Dendritic cell treated with granulocyte-macrophage colony-stimulating factor and Interleukin-4, amounts not matched to agents 40 ng/mL and 50 ng/mL, for 4 days (primary cell): ENCODE data around the gene KRTAP4-7.
"Not testable (repeated sequence)": the region's sequence is repeated elsewhere in the genome, so short reads cannot be mapped to it uniquely, and the experiment has no call there.

Experiments
- H3K27ac Mint-ChIP-seq: one replicate; pipeline ENCODE4 v1.8.0; 2022; ENCODE audit warnings: mild to moderate bottlenecking, mixed read lengths
- H3K27me3 Mint-ChIP-seq: one replicate; pipeline ENCODE4 v1.8.0; 2022; ENCODE audit warnings: mild to moderate bottlenecking, mixed read lengths
- H3K36me3 Mint-ChIP-seq: one replicate; pipeline ENCODE4 v1.8.0; 2022; ENCODE audit warnings: low read depth, mixed read lengths
- H3K4me1 Mint-ChIP-seq: one replicate; pipeline ENCODE4 v1.8.0; 2022; ENCODE audit warnings: low read depth, mixed read lengths
- H3K4me3 Mint-ChIP-seq: one replicate; pipeline ENCODE4 v1.8.0; 2022; ENCODE audit warnings: mild to moderate bottlenecking, moderate library complexity, mixed read lengths
- H3K9me3 Mint-ChIP-seq: one replicate; pipeline ENCODE4 v1.8.0; 2022; ENCODE audit warnings: mixed read lengths
- intact Hi-C: fragments of 100-400 bp; cut with micrococcal nuclease; formaldehyde crosslinking; loops from one replicate; pipeline ENCODE4 v1.15.0; 2022

Gene KRTAP4-7

GRCh38 chr17:41058741-41059140 is 25.2 kb upstream of the KRTAP4-7 start:
- Mint-ChIP-seq H3K27me3 (peaks cover 33% of the 10 kb centered on the region), H3K4me3 (no peak overlapping the region), H3K27ac (no peak overlapping the region), H3K36me3 (no peaks in the 10 kb centered on the region), H3K4me1 (no peaks in the 10 kb centered on the region), H3K9me3 (no peaks in the 10 kb centered on the region)
- intact Hi-C loops = no loop called here

DNA sequence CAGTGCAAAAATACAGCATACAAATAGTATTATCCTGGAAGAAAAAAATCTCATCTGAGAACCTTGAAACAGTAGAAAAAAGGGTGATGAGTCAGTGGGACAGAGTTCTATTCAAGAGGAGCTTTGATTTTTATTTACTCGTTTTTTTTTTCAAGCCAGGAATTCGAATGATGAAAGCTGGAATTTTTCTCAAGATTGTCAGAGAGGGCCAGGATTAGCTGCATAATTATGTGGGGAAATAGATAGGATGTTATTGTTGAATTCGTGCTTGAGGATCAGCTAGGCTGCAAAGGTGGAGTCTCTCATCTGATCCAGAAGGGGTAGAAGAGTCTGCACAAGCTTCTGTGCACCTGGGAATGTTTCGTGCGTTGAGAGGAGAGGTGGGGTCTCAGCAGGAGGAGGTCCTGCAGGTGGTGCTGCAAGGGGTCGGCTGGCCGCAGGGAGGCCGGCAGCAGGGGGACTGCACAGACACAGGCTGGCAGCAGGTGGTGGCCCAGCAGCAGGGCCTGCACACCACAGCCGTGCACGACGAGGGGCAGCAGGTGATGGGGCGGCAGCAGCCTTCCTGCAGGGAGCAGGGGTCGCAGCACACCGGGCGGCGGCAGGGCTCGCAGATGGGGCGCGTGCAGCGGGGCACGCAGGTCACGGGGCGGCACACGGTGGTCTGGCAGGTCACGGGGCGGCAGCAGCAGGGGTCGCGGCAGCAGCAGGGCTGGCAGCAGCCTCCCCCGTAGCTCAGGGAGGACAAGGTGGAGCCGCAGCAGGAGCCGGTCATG is 24.5 kb upstream of the KRTAP4-7 start:
- H3K27ac Mint-ChIP-seq, H3K36me3 Mint-ChIP-seq, H3K9me3 Mint-ChIP-seq, H3K4me3 Mint-ChIP-seq, H3K4me1 Mint-ChIP-seq, intact Hi-C loops: not testable (repeated sequence)
- H3K27me3 Mint-ChIP-seq = peaks cover 33% of the 10 kb centered on the region

DNA sequence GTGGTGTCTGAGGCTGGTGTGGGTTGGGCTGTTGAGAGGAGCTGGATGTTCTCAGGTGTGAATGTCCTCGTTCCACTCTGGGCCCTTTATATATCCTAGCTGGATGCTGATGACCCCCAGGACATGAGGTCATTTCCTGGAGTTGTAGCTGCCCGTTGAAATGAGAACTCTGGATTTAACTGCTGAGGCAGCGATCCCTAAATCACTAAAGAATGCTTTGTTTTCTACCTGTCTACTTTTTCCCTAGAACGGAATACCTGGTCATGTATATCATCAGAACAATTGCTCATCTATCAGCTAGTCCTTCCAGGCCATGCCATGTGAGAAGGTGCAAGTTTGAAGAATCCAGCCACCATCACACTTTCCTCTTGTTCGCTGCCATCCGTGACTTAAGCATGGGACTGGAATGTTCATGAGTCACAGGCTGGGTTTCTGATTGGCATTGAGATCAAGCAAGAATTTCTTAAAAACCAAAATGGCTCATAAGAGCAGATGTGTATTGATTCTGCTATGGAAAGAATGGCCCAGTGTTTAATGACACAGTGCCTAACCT is 23.8 kb upstream of the KRTAP4-7 start, which contains the start of gene KRTAP2-3:
Gene KRTAP2-3 (minus strand): TSS at position 63 of the 553 bp plus-strand sequence. CDS start 64 bp downstream, outside the sequence.
- no peaks in the 10 kb centered on the region for H3K4me1 Mint-ChIP-seq
- H3K36me3 Mint-ChIP-seq = no peaks in the 10 kb centered on the region
- no peak within 1 kb of the TSS for H3K4me3 Mint-ChIP-seq
- H3K27me3 Mint-ChIP-seq = peaks cover 33% of the 10 kb centered on the region
- intact Hi-C loops = no loop called here
- no peaks in the 10 kb centered on the region for H3K9me3 Mint-ChIP-seq
- no peak within 1 kb of the TSS for H3K27ac Mint-ChIP-seq

DNA sequence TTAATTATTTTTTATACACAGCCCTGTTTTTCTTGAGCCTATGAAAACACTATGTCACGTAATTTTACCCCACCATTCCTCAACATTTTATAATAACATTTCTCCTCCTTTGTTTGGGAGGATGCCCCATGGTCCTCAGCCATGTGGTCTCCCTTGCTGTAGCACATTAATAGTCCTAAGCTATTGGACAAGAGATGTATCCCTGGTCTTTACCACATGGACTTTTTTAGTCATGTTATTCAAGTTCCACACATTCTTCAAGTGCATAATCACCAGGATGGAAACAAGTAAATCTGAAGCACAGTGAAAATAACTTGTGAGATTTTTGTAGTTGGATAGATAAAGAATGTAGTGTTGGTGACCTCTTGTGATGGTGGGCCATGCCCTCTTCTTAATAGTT is 22.0 kb upstream of the KRTAP4-7 start:
- intact Hi-C loops = no loop called here
- Mint-ChIP-seq H3K27me3 (peaks cover 31% of the 10 kb centered on the region), H3K27ac (no peak overlapping the region), H3K36me3 (no peaks in the 10 kb centered on the region), H3K4me3 (no peak overlapping the region), H3K4me1 (no peaks in the 10 kb centered on the region), H3K9me3 (no peaks in the 10 kb centered on the region)

DNA sequence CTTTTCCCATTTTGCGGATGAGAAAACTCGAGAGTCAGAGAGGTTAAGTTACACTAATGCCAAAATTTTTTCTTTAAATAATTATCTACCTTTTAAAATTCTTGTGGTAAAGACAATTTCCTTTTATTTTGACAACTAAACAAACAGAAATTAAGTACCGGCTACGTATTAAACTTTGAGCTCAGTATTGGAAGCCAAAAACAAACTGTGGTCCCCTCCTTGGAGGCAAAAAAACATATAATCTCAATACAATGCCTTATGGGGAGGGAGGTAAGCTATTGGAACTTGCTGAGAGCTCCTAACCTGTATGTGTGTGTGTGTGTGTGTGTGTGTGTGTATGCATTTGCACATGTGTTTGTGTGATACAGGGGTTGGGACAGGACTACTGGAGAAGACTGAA is 20.5 kb upstream of the KRTAP4-7 start:
- H3K9me3 Mint-ChIP-seq = no peaks in the 10 kb centered on the region
- no peaks in the 10 kb centered on the region for H3K4me1 Mint-ChIP-seq
- H3K36me3 Mint-ChIP-seq = no peaks in the 10 kb centered on the region
- H3K27me3 Mint-ChIP-seq = peaks cover 27% of the 10 kb centered on the region
- no peak overlapping the region for H3K27ac Mint-ChIP-seq
- no peak overlapping the region for H3K4me3 Mint-ChIP-seq
- intact Hi-C loops = no loop called here

DNA sequence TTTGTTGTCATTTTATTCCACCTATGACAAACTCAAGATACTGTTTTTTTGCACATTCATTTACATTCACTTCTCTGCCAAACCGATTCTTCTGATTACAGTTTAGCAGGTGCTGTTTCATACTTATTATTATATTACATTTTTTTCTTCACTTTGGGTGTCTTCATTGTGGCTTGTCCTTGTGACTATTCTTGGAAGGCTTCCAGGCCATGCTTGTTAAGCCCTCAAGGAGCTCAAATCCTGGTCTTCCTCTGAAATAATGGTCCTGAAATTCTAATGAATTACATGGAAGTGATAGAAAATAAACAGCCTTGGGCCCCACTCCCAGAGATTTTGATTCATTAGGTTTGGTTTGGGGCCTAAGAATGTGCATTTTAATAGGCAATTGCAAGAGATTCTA is 19.6 kb upstream of the KRTAP4-7 start:
- H3K9me3 Mint-ChIP-seq = no peaks in the 10 kb centered on the region
- no peak overlapping the region for H3K27ac Mint-ChIP-seq
- H3K4me1 Mint-ChIP-seq = no peaks in the 10 kb centered on the region
- intact Hi-C loops = no loop called here
- no peak overlapping the region for H3K4me3 Mint-ChIP-seq
- H3K36me3 Mint-ChIP-seq = no peaks in the 10 kb centered on the region
- peaks cover 21% of the 10 kb centered on the region for H3K27me3 Mint-ChIP-seq

DNA sequence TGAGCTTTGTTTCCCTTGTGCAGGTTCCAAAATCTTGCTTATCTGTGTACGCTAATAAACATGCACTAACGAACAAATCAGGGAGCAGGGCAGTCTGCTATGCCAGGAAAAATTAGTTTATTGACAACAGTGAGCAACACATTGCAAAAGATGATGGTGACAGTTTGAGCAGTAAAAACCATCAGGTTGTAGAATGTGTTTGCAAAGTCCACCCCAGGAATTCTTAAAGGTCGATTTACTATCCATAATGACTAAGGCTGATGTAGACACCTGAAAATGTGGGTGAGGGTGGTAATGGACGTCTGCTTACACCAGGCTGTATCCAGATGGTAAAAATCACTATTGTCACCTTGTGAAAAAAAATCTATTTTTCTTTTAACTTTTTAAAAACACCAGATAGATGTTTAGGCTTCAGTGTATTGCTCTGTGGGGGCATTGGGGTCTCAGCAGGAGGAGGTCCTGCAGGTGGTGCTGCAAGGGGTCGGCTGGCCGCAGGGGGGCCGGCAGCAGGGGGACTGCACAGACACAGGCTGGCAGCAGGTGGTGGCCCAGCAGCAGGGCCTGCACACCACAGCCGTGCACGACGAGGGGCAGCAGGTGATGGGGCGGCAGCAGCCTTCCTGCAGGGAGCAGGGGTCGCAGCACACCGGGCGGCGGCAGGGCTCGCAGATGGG is 18.8 kb upstream of the KRTAP4-7 start:
- H3K27ac Mint-ChIP-seq, H3K36me3 Mint-ChIP-seq, intact Hi-C loops, H3K4me3 Mint-ChIP-seq, H3K9me3 Mint-ChIP-seq, H3K4me1 Mint-ChIP-seq: not testable (repeated sequence)
- H3K27me3 Mint-ChIP-seq = peaks cover 14% of the 10 kb centered on the region

DNA sequence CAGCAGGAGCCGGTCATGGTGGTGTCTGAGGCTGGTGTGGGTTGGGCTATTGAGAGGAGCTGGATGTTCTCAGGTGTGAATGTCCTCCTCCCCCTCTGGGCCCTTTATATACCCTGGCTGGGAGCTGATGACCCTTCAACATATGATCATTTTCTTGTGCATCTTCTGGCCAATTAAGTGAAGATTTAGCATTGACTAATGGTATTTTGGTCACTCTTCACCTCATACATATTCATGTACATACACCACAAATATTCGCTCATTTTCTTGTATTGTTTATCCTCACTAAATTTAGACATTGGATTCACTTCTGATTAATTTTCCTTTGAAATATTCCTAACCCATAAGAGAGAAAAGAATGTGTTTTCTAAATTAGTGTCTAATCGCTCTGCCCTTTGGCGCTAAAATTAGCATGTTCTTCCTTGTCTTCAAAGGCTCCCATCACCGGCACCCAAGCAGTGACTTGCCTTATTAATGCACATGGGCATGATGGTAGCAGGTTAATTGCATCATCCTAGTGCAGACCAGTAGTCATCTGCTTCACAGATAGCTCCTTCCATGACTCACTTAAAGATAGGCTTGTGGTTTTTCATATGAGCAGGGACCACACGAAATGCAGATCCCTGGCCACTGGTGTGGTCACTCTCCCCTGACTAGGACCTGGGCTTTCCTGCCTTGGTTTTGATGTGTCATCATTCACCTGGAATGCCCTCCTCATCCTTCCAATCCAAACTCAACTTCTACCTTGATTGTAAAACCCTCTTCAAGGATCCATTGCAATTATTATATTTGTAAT is 17.9 kb upstream of the KRTAP4-7 start, which contains the start of gene KRTAP2-4:
Gene KRTAP2-4 (minus strand): TSS at position 51 of the 796 bp plus-strand sequence. CDS start 34 bp downstream, at position 17.
- H3K4me1 Mint-ChIP-seq = no peaks in the 10 kb centered on the region
- H3K27ac Mint-ChIP-seq = no peak within 1 kb of the TSS
- H3K36me3 Mint-ChIP-seq = no peaks in the 10 kb centered on the region
- H3K4me3 Mint-ChIP-seq = no peak within 1 kb of the TSS
- H3K9me3 Mint-ChIP-seq = no peaks in the 10 kb centered on the region
- H3K27me3 Mint-ChIP-seq = peaks cover 7% of the 10 kb centered on the region
- intact Hi-C loops = no loop called here

DNA sequence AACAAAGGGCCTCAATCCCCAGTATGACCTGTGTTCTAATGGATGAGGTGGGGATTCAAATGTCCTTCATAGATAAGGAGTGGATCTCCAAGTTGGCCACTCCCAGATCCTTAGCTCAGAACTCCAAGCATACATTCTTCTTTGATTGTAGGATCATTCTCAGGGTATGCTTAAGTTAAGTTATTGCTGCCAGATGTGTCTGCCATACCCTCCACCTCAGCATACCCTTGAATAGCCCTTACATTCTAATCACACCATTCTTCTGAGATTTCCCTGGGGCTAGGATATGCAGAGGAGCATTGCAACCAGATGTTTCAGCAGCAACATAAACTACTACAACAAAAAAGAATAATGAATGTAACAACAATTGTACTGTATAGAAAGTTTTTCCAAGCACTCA is 16.7 kb upstream of the KRTAP4-7 start:
- intact Hi-C loops = no loop called here
- H3K4me1 Mint-ChIP-seq = no peaks in the 10 kb centered on the region
- no peaks in the 10 kb centered on the region for H3K36me3 Mint-ChIP-seq
- H3K27me3 Mint-ChIP-seq = peaks cover 3% of the 10 kb centered on the region
- H3K4me3 Mint-ChIP-seq = no peak overlapping the region
- no peaks in the 10 kb centered on the region for H3K9me3 Mint-ChIP-seq
- no peak overlapping the region for H3K27ac Mint-ChIP-seq

GRCh38 chr17:41069031-41069430 is 14.9 kb upstream of the KRTAP4-7 start:
- Mint-ChIP-seq H3K27me3 (no peaks in the 10 kb centered on the region), H3K4me3 (no peak overlapping the region), H3K27ac (no peak overlapping the region), H3K36me3 (no peaks in the 10 kb centered on the region), H3K9me3 (no peaks in the 10 kb centered on the region), H3K4me1 (no peaks in the 10 kb centered on the region)
- intact Hi-C loops = no loop called here

DNA sequence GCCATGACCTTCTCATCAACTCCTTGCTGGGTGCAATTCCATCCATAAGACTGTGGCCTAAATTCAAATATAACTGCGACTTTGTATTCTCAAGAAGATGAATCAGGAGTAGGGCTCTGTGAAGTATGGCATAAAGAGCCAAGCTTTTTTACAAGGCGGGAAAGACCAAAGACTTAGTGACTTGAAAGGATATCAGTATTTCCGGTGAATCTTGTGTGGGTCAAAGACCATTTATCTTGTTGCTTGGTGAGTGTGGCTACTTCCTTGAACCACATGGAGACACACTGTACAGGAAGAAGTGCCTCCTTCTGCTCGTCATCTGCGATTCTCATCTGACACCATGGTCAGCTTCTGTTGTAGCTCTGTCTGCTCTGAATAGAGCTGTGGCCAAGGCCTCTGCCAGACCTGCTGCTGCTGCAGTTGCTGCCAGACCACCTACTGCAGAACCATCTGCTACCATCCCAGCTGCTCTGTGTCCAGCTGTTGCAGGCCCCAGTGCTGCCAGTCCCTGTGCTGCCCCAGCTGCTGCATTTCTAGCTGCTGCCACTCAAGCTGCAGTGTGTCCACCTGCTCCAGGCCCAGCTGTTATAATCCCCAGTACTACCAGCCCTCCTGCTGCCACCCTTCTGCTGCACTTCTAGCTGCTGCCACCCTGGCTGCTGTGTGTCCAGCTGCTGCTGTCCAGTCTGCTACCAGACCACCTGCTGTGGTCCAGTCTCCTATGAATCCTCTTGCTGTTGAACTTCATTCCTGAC is 12.2 kb upstream of the KRTAP4-7 start:
- intact Hi-C loops = no loop called here
- peaks cover 3% of the 10 kb centered on the region for H3K27me3 Mint-ChIP-seq
- H3K9me3 Mint-ChIP-seq = peaks cover 7% of the 10 kb centered on the region
- no peak overlapping the region for H3K27ac Mint-ChIP-seq
- no peaks in the 10 kb centered on the region for H3K4me1 Mint-ChIP-seq
- no peak overlapping the region for H3K4me3 Mint-ChIP-seq
- no peaks in the 10 kb centered on the region for H3K36me3 Mint-ChIP-seq

GRCh38 chr17:41073676-41074075 is 10.3 kb upstream of the KRTAP4-7 start:
- Mint-ChIP-seq H3K36me3 (no peaks in the 10 kb centered on the region), H3K4me1 (no peaks in the 10 kb centered on the region), H3K27me3 (peaks cover 3% of the 10 kb centered on the region), H3K27ac (no peak overlapping the region), H3K4me3 (no peak overlapping the region), H3K9me3 (peaks cover 12% of the 10 kb centered on the region)
- intact Hi-C loops = no loop called here

GRCh38 chr17:41076788-41077187 is 7.2 kb upstream of the KRTAP4-7 start:
- H3K27me3 Mint-ChIP-seq = peaks cover 3% of the 10 kb centered on the region
- no peak overlapping the region for H3K27ac Mint-ChIP-seq
- H3K36me3 Mint-ChIP-seq = no peaks in the 10 kb centered on the region
- H3K9me3 Mint-ChIP-seq = peaks cover 12% of the 10 kb centered on the region
- intact Hi-C loops = no loop called here
- no peak overlapping the region for H3K4me3 Mint-ChIP-seq
- no peaks in the 10 kb centered on the region for H3K4me1 Mint-ChIP-seq
